Dendritic cell treated with granulocyte-macrophage colony-stimulating factor and Interleukin-4, amounts not matched to agents 40 ng/mL and 50 ng/mL, for 4 days (primary cell): ENCODE results near the gene RAMP1.

Experiments used
- H3K27ac Mint-ChIP-seq: one replicate; pipeline ENCODE4 v1.8.0; 2022; ENCODE audit warnings: mild to moderate bottlenecking, mixed read lengths
- H3K27me3 Mint-ChIP-seq: one replicate; pipeline ENCODE4 v1.8.0; 2022; ENCODE audit warnings: mild to moderate bottlenecking, mixed read lengths
- H3K36me3 Mint-ChIP-seq: one replicate; pipeline ENCODE4 v1.8.0; 2022; ENCODE audit warnings: low read depth, mixed read lengths
- H3K4me1 Mint-ChIP-seq: one replicate; pipeline ENCODE4 v1.8.0; 2022; ENCODE audit warnings: low read depth, mixed read lengths
- H3K4me3 Mint-ChIP-seq: one replicate; pipeline ENCODE4 v1.8.0; 2022; ENCODE audit warnings: mild to moderate bottlenecking, moderate library complexity, mixed read lengths
- H3K9me3 Mint-ChIP-seq: one replicate; pipeline ENCODE4 v1.8.0; 2022; ENCODE audit warnings: mixed read lengths
- intact Hi-C: fragments of 100-400 bp; cut with micrococcal nuclease; formaldehyde crosslinking; loops from one replicate; pipeline ENCODE4 v1.15.0; 2022

RAMP1 gene

DNA sequence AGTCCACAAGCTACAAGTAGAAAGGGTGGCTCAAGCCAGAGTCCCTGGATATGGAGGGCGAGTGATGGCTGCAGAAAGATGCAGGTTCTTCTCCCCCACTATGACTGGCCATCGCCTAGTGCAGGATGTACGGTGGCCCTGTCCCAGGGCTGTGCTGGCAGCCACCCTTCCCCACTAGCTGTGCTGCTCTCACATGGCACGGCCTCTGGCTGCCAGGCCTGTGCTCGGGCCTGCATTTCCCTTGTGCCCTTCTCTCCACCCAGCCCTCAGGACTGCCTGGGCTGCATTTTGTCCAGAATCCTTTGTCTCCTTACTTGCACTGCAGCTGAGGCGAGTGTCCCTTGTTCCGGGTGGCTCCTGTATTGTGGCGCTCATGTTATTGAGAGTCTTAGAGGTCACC is 1.6 kb upstream of the RAMP1 start:
- peaks cover 55% of the 10 kb centered on the region for H3K27me3 Mint-ChIP-seq
- peak overlapping the region; percentile 84 for H3K27ac Mint-ChIP-seq
- intact Hi-C loops = loop anchor here (1.0 to 2.0 kb wide), 3 partner anchors 65 to 406 kb away; no protein-coding TSS in a partner anchor
- peaks cover 44% of the 10 kb centered on the region for H3K36me3 Mint-ChIP-seq
- no peaks in the 10 kb centered on the region for H3K9me3 Mint-ChIP-seq
- H3K4me1 Mint-ChIP-seq = peaks cover 27% of the 10 kb centered on the region
- H3K4me3 Mint-ChIP-seq = no peak overlapping the region

DNA sequence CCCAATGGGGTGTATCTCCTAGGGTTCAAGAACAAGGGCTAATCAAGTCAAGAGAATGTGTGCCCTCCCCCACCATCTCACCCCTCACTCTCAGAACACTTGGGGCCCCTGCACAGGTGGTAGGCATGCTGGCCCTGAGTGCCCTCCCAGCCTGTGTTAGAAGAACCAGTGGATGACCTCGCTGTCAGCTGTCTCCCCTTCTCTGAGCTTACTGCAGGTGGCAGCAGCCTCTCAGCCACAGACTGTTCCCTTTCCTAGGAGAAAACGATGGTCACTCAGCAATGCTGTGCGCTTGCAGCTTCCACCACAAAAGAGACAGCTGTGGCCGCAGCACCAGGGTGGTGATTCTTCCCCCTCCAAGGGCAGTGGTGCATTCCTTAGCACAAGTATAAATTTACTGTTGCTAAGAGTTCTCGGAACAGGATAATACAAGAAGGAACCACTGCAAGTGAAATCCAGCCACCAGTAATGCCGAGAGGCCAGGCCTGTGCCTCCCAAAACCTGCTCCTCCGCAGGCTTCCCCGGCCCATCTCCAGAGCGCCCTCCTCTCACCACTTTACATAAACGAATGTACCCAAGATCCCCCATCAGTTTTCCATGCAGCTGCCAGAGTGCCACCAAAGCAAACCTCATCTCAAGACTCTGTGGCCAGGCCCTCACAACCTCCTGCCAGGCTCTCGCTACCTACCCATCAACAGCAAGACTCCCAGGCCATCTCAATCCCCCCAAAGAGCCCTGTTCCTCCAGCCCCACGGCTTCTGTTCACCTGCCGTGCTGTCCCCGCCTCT is 935 bp upstream of the RAMP1 start:
- H3K27ac Mint-ChIP-seq = peak overlapping the region; percentile 84
- intact Hi-C loops = loop anchor here (1.0 to 2.0 kb wide), 3 partner anchors 64 to 405 kb away; no protein-coding TSS in a partner anchor
- peak overlapping the region; percentile 79 for H3K4me3 Mint-ChIP-seq
- H3K36me3 Mint-ChIP-seq = peaks cover 51% of the 10 kb centered on the region
- peaks cover 33% of the 10 kb centered on the region for H3K4me1 Mint-ChIP-seq
- H3K27me3 Mint-ChIP-seq = peaks cover 58% of the 10 kb centered on the region
- H3K9me3 Mint-ChIP-seq = no peaks in the 10 kb centered on the region

DNA sequence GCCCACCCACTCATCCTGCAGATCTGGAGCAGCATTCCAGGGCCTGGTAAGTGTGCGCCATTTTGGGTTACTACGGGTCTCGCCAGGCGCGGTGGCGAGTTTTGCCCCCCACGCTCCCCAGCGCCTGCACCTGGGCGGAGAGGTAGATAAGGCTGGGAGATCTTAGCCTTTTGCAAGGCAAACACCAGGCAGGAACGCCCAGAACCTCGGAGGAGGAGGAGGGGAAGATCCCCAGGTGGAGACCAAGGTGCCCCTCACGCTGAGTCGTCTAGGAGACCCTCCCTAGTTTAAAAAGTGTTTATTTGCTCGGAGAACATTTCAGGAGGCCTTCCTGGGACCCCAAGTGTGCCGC is 365 bp upstream of the RAMP1 start:
- H3K9me3 Mint-ChIP-seq = no peaks in the 10 kb centered on the region
- peaks cover 38% of the 10 kb centered on the region for H3K4me1 Mint-ChIP-seq
- intact Hi-C loops = loop anchor here (2.0 kb wide), 2 partner anchors 64 to 248 kb away; no protein-coding TSS in a partner anchor
- peaks cover 60% of the 10 kb centered on the region for H3K27me3 Mint-ChIP-seq
- peak overlapping the region; percentile 79 for H3K4me3 Mint-ChIP-seq
- H3K27ac Mint-ChIP-seq = peak overlapping the region; percentile 84
- peaks cover 57% of the 10 kb centered on the region for H3K36me3 Mint-ChIP-seq

DNA sequence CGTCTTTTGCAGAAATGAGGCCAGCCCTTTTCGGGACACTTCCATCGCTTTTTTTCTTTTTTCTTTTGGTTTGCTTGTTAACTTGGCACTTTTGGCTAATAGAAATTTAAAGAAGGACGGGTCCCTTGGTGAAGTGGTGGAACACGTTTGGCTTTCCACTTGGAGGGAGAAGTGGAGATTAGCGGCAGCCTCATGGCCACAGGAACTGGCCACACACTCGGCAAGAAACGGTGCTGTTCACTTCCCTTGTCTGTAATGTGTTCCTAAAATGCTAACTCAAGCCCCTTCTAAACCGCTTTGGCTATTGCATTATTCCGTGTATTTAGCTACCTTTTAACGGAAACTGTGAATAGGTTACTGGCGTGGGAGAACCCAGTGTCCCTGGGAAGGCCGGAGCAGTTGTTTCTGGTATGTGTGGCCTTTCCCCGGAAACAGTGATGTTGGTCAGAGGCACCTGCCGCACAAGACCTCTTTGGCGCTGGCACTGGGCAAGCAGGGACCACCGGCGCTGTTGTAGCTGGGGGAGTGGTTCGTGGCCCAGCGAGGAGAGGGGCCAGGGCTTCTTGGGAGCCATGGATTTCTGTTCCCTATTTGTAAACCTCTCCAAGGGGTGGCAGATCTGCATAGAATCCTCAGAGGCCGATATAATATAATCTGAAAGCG is 981 bp downstream of the RAMP1 start:
- intact Hi-C loops = loop anchor here (2.0 kb wide), 1 partner anchor 38 kb away; no protein-coding TSS in a partner anchor
- H3K36me3 Mint-ChIP-seq = peaks cover 70% of the 10 kb centered on the region
- peak overlapping the region; percentile 84 for H3K27ac Mint-ChIP-seq
- peaks cover 68% of the 10 kb centered on the region for H3K27me3 Mint-ChIP-seq
- H3K4me1 Mint-ChIP-seq = peaks cover 48% of the 10 kb centered on the region
- no peaks in the 10 kb centered on the region for H3K9me3 Mint-ChIP-seq
- peak overlapping the region; percentile 88 for H3K4me3 Mint-ChIP-seq

DNA sequence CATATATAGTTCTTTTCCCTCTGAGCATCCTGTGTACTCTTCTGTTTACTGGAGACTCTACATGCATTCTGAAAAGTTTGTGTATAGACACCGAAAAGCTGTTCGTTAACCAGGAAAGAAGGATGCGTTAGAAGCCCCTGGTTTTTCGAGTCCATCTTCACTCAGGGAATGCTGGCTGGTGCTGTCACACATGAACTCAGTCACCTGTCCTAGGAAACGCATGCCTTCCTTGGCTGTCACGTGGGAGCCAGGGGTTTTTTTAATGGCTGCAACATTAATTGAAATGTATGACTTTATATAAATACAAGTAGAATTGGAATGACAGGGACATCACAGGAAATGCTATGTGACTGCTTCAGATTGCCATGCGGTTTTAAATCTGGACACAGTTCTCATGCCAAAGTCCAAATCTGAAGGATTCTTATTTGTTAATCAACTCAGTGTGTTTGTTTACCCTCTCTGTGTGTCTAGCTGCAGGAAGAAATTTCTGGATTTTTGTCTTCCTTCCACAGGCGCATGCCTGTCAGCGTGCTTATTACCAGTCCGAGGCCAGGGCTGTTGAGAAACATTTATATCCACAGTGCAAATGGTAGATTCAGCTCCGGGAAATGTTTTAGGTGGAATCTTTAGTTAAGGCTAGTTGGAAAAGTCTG is 2.6 kb downstream of the RAMP1 start:
- H3K4me3 Mint-ChIP-seq = peak overlapping the region; percentile 88
- H3K36me3 Mint-ChIP-seq = peaks cover 86% of the 10 kb centered on the region
- no peak overlapping the region for H3K27ac Mint-ChIP-seq
- intact Hi-C loops = loop anchor here (2.0 kb wide), 1 partner anchor 37 kb away; no protein-coding TSS in a partner anchor
- H3K9me3 Mint-ChIP-seq = no peaks in the 10 kb centered on the region
- H3K27me3 Mint-ChIP-seq = peaks cover 64% of the 10 kb centered on the region
- H3K4me1 Mint-ChIP-seq = peaks cover 57% of the 10 kb centered on the region

DNA sequence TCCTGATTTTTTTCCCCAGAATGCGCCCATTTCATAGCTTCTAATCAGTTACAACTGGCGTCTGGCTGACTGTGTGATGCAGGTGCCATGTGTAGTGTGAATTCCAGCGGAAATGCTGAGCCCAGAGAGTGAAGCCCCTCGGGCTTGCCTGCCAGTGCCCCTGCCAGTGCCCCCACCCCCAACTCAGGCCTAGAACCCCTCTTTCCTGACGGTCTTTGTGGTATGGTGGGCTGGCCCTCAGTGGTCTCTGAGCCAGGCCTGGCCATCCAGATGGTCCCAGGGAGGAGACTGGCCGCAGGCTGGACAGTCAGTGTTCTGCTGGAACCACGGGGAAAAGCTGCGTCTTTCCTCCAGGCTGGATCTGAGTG is 3.1 kb downstream of the RAMP1 start:
- Mint-ChIP-seq H3K4me1 (peaks cover 62% of the 10 kb centered on the region), H3K27ac (no peak overlapping the region), H3K27me3 (peaks cover 64% of the 10 kb centered on the region), H3K36me3 (peaks cover 92% of the 10 kb centered on the region), H3K9me3 (no peaks in the 10 kb centered on the region), H3K4me3 (peak overlapping the region; percentile 58)
- intact Hi-C loops = no loop called here

DNA sequence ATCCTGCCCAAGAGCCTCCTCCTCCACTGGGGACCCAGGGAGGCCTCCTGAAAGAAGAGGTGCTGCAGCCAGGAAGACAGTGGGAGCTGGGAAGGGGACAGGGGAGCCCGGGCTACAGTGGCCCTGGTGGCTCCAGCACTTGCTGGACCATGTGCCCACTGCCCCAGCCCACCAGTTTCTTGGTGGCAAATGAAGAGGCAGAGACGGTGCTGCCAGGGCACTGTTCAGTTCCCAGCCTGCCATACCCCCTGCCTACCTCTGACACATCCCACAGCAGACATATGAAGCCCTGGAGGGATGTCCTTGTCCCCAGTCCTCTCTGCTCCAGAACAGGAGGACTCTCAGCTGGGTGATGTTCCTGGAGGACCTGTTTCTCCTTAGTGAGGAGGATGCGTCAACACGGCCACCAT is 3.7 kb downstream of the RAMP1 start:
- H3K27ac Mint-ChIP-seq = no peak overlapping the region
- H3K27me3 Mint-ChIP-seq = peaks cover 62% of the 10 kb centered on the region
- peaks cover 63% of the 10 kb centered on the region for H3K4me1 Mint-ChIP-seq
- peak overlapping the region; percentile 58 for H3K4me3 Mint-ChIP-seq
- H3K36me3 Mint-ChIP-seq = peaks cover 97% of the 10 kb centered on the region
- intact Hi-C loops = no loop called here
- H3K9me3 Mint-ChIP-seq = no peaks in the 10 kb centered on the region

DNA sequence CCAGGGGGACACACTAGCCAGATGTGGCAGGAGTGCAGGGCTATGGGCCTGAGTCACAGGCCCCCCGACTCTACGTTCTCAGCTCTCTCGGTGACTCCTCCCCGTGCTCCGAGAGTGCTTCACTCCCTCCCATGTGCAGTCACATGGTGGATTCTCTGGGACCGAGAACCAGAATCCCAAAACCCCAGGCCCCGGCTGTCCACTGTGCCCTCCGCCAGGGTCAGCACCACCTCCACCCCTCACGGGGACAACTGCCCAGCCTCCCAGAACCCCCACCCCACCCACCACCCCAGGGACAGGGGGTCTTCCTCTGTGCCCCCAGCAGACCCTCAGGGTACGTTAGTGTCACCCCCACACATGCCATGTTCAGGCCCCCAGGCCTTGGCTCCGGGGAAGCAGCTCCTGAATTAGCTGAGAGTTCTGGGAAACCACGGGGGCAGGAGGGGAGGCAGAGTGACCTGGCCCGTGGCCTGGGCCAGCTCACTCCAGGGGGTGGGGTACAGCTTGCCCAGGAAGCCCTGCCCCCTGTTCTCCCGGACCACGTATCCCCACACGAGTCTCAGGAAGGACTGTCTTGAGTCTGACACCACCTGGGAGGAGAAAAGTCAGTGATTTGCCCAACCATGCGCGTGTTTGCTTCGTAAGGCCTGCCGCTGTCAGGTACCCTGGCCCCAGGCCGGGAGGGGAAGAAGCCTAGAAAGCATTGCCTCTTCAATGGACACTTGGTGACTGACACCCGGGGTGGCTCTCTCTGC is 4.4 kb downstream of the RAMP1 start:
- Mint-ChIP-seq H3K4me3 (peak overlapping the region; percentile 17), H3K9me3 (no peaks in the 10 kb centered on the region), H3K36me3 (peaks cover 100% of the 10 kb centered on the region), H3K27ac (peak overlapping the region; percentile 68), H3K27me3 (peaks cover 61% of the 10 kb centered on the region), H3K4me1 (peaks cover 63% of the 10 kb centered on the region)
- intact Hi-C loops = no loop called here

DNA sequence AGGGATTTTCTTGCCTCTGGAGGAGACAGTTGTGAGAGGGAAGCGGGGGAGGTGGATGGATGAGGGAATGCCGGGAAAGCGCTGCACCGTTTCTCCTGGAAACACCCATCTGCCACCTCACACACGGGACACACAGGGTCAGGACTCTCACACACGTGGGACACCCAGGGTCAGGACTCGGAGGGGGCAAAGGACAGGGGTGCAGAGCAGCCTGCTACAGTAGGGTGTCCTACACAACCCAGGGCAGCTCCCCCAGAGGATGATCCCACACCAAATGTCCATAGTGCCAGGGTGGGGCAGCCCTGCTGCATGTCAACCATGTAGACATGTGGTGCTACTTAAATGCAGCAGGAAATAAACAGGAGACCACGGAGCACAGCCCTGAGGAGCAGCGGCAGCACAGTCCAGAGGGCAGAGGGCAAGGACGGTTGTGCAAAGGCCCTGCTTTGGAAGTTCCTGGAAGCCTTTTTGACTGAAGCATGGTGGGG is 5.1 kb downstream of the RAMP1 start:
- H3K9me3 Mint-ChIP-seq = no peaks in the 10 kb centered on the region
- peaks cover 100% of the 10 kb centered on the region for H3K36me3 Mint-ChIP-seq
- peaks cover 64% of the 10 kb centered on the region for H3K27me3 Mint-ChIP-seq
- H3K4me3 Mint-ChIP-seq = peak overlapping the region; percentile 0
- peaks cover 66% of the 10 kb centered on the region for H3K4me1 Mint-ChIP-seq
- intact Hi-C loops = no loop called here
- H3K27ac Mint-ChIP-seq = peak overlapping the region; percentile 68

DNA sequence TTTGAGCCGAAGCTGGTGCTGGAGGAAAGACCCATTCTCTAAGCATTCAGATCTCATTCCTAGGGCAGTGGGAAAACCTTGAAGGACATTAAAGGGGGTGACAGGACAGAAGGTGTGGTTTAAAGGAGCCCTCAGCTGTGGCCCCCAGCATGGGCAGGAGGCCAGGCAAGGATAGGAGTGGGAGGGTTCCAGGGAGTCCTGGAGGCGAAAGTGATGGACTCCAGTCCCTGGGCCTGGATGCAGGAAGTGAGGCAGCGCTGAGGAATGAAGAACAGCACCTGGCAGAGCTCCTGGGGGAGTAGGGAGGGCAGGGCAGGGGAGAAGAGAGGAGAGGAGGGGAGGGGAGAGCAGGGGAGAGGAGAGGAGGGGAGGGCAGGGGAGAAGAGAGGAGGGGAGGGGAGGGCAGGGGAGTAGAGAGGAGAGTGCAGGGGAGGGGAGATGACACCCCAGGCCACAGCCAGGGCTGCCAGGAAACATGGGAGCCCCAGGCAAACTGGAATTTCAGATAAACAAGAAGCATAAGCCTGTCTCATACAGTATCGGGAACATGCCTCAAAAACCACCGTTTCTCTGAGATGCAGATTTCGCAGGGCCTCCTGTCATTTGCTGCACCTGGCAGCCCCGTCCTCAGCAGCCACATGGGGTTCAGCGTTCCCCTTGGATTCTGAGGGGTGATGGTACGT is 5.7 kb downstream of the RAMP1 start:
- Mint-ChIP-seq H3K4me3 (peak overlapping the region; percentile 0), H3K4me1 (peaks cover 70% of the 10 kb centered on the region), H3K27me3 (peaks cover 66% of the 10 kb centered on the region), H3K36me3 (peaks cover 100% of the 10 kb centered on the region), H3K9me3 (no peaks in the 10 kb centered on the region), H3K27ac (peak overlapping the region; percentile 68)
- intact Hi-C loops = loop anchor here (5.0 kb wide), 1 partner anchor 102 kb away; the partner anchor contains the start of gene UBE2F

DNA sequence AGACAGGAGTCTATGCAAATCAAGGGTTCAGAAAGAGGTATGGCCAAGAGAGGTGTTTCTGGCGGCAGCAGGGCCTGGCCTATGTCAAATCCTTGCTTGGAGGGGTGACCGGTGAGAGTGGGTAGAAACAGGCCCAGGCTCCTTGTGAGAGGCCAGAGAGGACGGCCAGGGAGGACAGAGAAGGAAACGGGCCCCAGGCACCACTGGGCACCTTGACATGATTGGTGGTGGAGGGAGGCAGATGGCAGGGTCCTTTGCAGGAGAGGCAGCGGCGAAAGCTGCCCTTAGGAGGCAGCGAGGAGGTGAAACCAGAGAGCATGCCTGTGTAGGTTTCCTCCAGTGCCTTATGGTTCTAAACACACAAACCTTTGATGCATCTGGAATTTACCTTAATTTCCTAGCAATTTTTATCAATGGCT is 6.2 kb downstream of the RAMP1 start:
- Mint-ChIP-seq H3K27ac (peak overlapping the region; percentile 68), H3K27me3 (peaks cover 65% of the 10 kb centered on the region), H3K36me3 (peaks cover 100% of the 10 kb centered on the region), H3K4me3 (no peak overlapping the region), H3K4me1 (peaks cover 76% of the 10 kb centered on the region), H3K9me3 (no peaks in the 10 kb centered on the region)
- intact Hi-C loops = loop anchor here (5.0 kb wide), 1 partner anchor 102 kb away; the partner anchor contains the start of gene UBE2F

DNA sequence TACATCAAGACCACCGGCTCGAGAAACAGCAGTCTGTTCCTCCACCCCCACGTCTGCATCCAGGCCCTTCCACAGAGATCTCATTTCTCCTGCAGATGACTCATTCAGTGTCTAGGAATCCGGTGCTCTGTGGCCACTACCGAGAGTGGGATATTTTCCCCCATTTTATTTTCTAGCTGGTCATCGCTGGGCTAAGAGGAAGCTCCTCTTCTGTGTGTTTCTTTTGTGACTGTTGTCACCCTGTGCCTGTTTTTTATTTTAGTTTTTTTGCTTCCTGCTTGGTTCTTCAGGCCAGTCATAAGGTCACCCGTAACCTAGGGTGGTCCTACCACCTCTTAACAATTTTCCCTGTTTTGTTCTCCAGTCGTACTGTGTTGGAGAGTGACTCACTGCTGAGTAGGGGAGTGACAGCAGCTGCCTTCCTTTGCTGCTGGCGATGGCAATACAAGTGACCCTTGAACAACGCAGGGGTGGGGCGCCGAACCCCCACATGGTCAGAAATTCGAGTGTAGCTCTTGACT is 6.7 kb downstream of the RAMP1 start:
- Mint-ChIP-seq H3K27ac (peak overlapping the region; percentile 68), H3K4me1 (peaks cover 81% of the 10 kb centered on the region), H3K27me3 (peaks cover 67% of the 10 kb centered on the region), H3K36me3 (peaks cover 100% of the 10 kb centered on the region), H3K9me3 (no peaks in the 10 kb centered on the region), H3K4me3 (no peak overlapping the region)
- intact Hi-C loops = loop anchor here (5.0 kb wide), 1 partner anchor 101 kb away; the partner anchor contains the start of gene UBE2F
